ENCODE results near the gene LTB. TPM values are rescaled to one million over a fixed set of nuclear protein-coding genes. Genes with fewer than 3 reads are reported as not detected.

Gene LTB
- total and polyA plus RNA-seq, 3 experiments from 2014 or later = 196 to 1,182 (median 206) TPM

- Mint-ChIP-seq H3K27ac (peak overlapping the region in 4 of 8 donors; percentile 50 to 62 (median 58)), H3K4me3 (no peak overlapping the region), H3K27me3 (no peaks in the 10 kb centered on the region), H3K4me1 (peaks cover 22 to 43% (median 33%) of the 10 kb centered on the region in 3 donors), H3K9me3 (no peaks in the 10 kb centered on the region), H3K36me3 (peaks cover 14 to 78% (median 31%) of the 10 kb centered on the region in 3 donors)
- ChIA-PET CTCF (no interaction called here), POLR2A (no interaction called here)
- H3K4me1 ChIP-seq (ENCODE audit: insufficient read depth, low read length) = peaks cover 3% of the 10 kb centered on the region
- no peaks in the 10 kb centered on the region for H3K27me3 ChIP-seq (ENCODE audit: insufficient read depth, low read length, poor library complexity, severe bottlenecking)
- no peaks in the 10 kb centered on the region for H3K9me3 ChIP-seq (ENCODE audit: low read length)
- peaks cover 60% of the 10 kb centered on the region for H3K36me3 ChIP-seq (ENCODE audit: insufficient read depth, low read length)
- no peak overlapping the region for H3K4me3 ChIP-seq (ENCODE audit: low read length)
- no peak overlapping the region for H3K27ac ChIP-seq (ENCODE audit: low read depth, low read length)
- DNase-seq = no peak
These were observed 50.2 kb downstream of the LTB start for GRCh38 chr6:31531771-31532643.

- ChIA-PET CTCF (no interaction called here), POLR2A (no interaction called here)
- no peaks in the 10 kb centered on the region for H3K9me3 ChIP-seq (ENCODE audit: low read length)
- H3K9me3 Mint-ChIP-seq = no peaks in the 10 kb centered on the region
- no peaks in the 10 kb centered on the region for H3K27me3 ChIP-seq (ENCODE audit: insufficient read depth, low read length, poor library complexity, severe bottlenecking)
- peaks cover 3% of the 10 kb centered on the region for H3K4me1 ChIP-seq (ENCODE audit: insufficient read depth, low read length)
- H3K4me1 Mint-ChIP-seq = peaks cover 17 to 37% (median 28%) of the 10 kb centered on the region in 3 donors
- H3K27me3 Mint-ChIP-seq = no peaks in the 10 kb centered on the region
- H3K4me3 Mint-ChIP-seq = no peak overlapping the region
- H3K27ac Mint-ChIP-seq = no peak overlapping the region
- peaks cover 12 to 70% (median 25%) of the 10 kb centered on the region in 3 donors for H3K36me3 Mint-ChIP-seq
- H3K36me3 ChIP-seq (ENCODE audit: insufficient read depth, low read length) = peaks cover 53% of the 10 kb centered on the region
- no peak for DNase-seq
- H3K4me3 ChIP-seq (ENCODE audit: low read length) = no peak overlapping the region
- H3K27ac ChIP-seq (ENCODE audit: low read depth, low read length) = no peak overlapping the region
These were observed 51.1 kb downstream of the LTB start for GRCh38 chr6:31531162-31531561.

DNA sequence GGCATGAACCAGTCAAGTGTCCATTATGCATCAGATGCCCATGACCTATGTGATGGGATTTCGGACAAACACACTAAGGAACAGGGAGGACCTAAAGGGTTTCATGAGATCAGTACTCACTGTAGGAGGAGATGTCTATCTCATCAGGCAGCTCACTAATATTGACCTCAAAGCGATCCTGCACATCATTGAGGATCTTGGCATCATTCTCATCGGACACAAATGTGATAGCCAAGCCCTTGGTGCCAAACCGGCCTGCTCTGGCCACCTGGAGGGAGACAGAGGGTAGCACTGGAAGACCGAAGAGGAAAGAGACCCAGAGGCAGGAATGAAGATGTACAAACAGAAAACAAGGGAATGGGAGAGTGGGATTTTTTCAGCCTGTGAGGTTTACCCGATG is 51.6 kb downstream of the LTB start:
- H3K4me1 ChIP-seq (ENCODE audit: insufficient read depth, low read length) = no peaks in the 10 kb centered on the region
- Mint-ChIP-seq H3K4me1 (peaks cover 15 to 32% (median 23%) of the 10 kb centered on the region in 3 donors), H3K27ac (peak overlapping the region in 3 of 8 donors; percentile 12 to 68 (median 61)), H3K36me3 (peaks cover 7 to 65% (median 20%) of the 10 kb centered on the region in 3 donors), H3K27me3 (no peaks in the 10 kb centered on the region), H3K4me3 (no peak overlapping the region), H3K9me3 (no peaks in the 10 kb centered on the region)
- no peaks in the 10 kb centered on the region for H3K27me3 ChIP-seq (ENCODE audit: insufficient read depth, low read length, poor library complexity, severe bottlenecking)
- no peak overlapping the region for H3K27ac ChIP-seq (ENCODE audit: low read depth, low read length)
- ChIA-PET POLR2A (no interaction called here), CTCF (no interaction called here)
- no peak overlapping the region for H3K4me3 ChIP-seq (ENCODE audit: low read length)
- no peaks in the 10 kb centered on the region for H3K9me3 ChIP-seq (ENCODE audit: low read length)
- DNase-seq = no peak
- H3K36me3 ChIP-seq (ENCODE audit: insufficient read depth, low read length) = peaks cover 48% of the 10 kb centered on the region

Other genes starting within 250 kb of the LTB start
Only the 30 nearest of the 35 such genes appear.
- 10 to 100 TPM; 12.4 to 12.8 TPM for gene MICA, start 178.8 kb downstream of the LTB start, total RNA-seq
- 8.2 TPM for gene MICA, start 178.8 kb downstream of the LTB start, polyA plus RNA-seq
- gene MICB, start 84.3 kb downstream of the LTB start, total RNA-seq = 10 to 100 TPM; 21.9 to 22.3 TPM
- 12.0 TPM for gene MICB, start 84.3 kb downstream of the LTB start, polyA plus RNA-seq
- not detected for gene MCCD1, start 53.5 kb downstream of the LTB start, total RNA-seq
- not detected for gene MCCD1, start 53.5 kb downstream of the LTB start, polyA plus RNA-seq
- gene DDX39B, start 40.4 kb downstream of the LTB start, total RNA-seq = 100 to 1,000 TPM; 643 to 658 TPM
- 85.7 TPM for gene DDX39B, start 40.4 kb downstream of the LTB start, polyA plus RNA-seq
- 1 to 10 TPM in 1 of 2 experiments, under 1 TPM in 1; 0.94 to 2.0 TPM for gene ATP6V1G2, start 35.8 kb downstream of the LTB start, total RNA-seq
- 1.4 TPM for gene ATP6V1G2, start 35.8 kb downstream of the LTB start, polyA plus RNA-seq
- gene NFKBIL1, start 34.8 kb downstream of the LTB start, total RNA-seq = 10 to 100 TPM; 13.5 to 13.8 TPM
- gene NFKBIL1, start 34.8 kb downstream of the LTB start, polyA plus RNA-seq = 6.9 TPM
- 100 to 1,000 TPM; 839 to 854 TPM for gene LTA, start 10.1 kb downstream of the LTB start, total RNA-seq
- 23.3 TPM for gene LTA, start 10.1 kb downstream of the LTB start, polyA plus RNA-seq
- gene TNF, start 6.9 kb downstream of the LTB start, total RNA-seq = 100 to 1,000 TPM; 207 to 215 TPM
- gene TNF, start 6.9 kb downstream of the LTB start, polyA plus RNA-seq = 7.9 TPM
- 10 to 100 TPM; 22.0 to 22.4 TPM for gene LST1, start 3.9 kb upstream of the LTB start, total RNA-seq
- 49.6 TPM for gene LST1, start 3.9 kb upstream of the LTB start, polyA plus RNA-seq
- 10 to 100 TPM; 22.4 to 26.3 TPM for gene NCR3, start 10.6 kb upstream of the LTB start, total RNA-seq
- gene NCR3, start 10.6 kb upstream of the LTB start, polyA plus RNA-seq = 328 TPM
- 10 to 100 TPM; 35.6 TPM for gene AIF1, start 32.8 kb upstream of the LTB start, total RNA-seq
- 33.2 TPM for gene AIF1, start 32.8 kb upstream of the LTB start, polyA plus RNA-seq
- 100 to 1,000 TPM; 251 to 263 TPM for gene PRRC2A, start 38.3 kb upstream of the LTB start, total RNA-seq
- 9.3 TPM for gene PRRC2A, start 38.3 kb upstream of the LTB start, polyA plus RNA-seq
- gene BAG6, start 70.2 kb upstream of the LTB start, total RNA-seq = 100 to 1,000 TPM; 258 to 261 TPM
- gene BAG6, start 70.2 kb upstream of the LTB start, polyA plus RNA-seq = 23.1 TPM
- 1 to 10 TPM; 2.4 to 3.3 TPM for gene APOM, start 73.5 kb upstream of the LTB start, total RNA-seq
- 4.3 TPM for gene APOM, start 73.5 kb upstream of the LTB start, polyA plus RNA-seq
- 10 to 100 TPM; 19.5 to 20.0 TPM for gene C6orf47, start 78.4 kb upstream of the LTB start, total RNA-seq
- gene C6orf47, start 78.4 kb upstream of the LTB start, polyA plus RNA-seq = 37.0 TPM
- 10 to 100 TPM; 46.2 to 46.4 TPM for gene GPANK1, start 82.6 kb upstream of the LTB start, total RNA-seq
- 19.6 TPM for gene GPANK1, start 82.6 kb upstream of the LTB start, polyA plus RNA-seq
- gene CSNK2B, start 83.7 kb upstream of the LTB start, total RNA-seq = 100 to 1,000 TPM; 323 to 334 TPM
- 265 TPM for gene CSNK2B, start 83.7 kb upstream of the LTB start, polyA plus RNA-seq
- 10 to 100 TPM; 19.1 to 21.2 TPM for gene LY6G5B, start 87.6 kb upstream of the LTB start, total RNA-seq
- 0.64 TPM for gene LY6G5B, start 87.6 kb upstream of the LTB start, polyA plus RNA-seq
- gene LY6G5C, start 98.6 kb upstream of the LTB start, total RNA-seq = 1 to 10 TPM; 3.5 to 4.5 TPM
- gene LY6G5C, start 98.6 kb upstream of the LTB start, polyA plus RNA-seq = 10.3 TPM
- gene ABHD16A, start 120.9 kb upstream of the LTB start, total RNA-seq = 10 to 100 TPM; 37.0 to 41.0 TPM
- gene ABHD16A, start 120.9 kb upstream of the LTB start, polyA plus RNA-seq = 45.5 TPM
- gene LY6G6F, start 124.4 kb upstream of the LTB start, total RNA-seq = not detected
- not detected for gene LY6G6F, start 124.4 kb upstream of the LTB start, polyA plus RNA-seq
- not detected for gene LY6G6D, start 132.9 kb upstream of the LTB start, total RNA-seq
- not detected for gene LY6G6D, start 132.9 kb upstream of the LTB start, polyA plus RNA-seq
- gene LY6G6C, start 139.3 kb upstream of the LTB start, total RNA-seq = not detected
- gene LY6G6C, start 139.3 kb upstream of the LTB start, polyA plus RNA-seq = not detected
- not detected for gene MPIG6B, start 140.9 kb upstream of the LTB start, total RNA-seq
- gene MPIG6B, start 140.9 kb upstream of the LTB start, polyA plus RNA-seq = 0.08 TPM
- gene DDAH2, start 146.9 kb upstream of the LTB start, total RNA-seq = 1 to 10 TPM; 4.1 to 4.9 TPM
- gene DDAH2, start 146.9 kb upstream of the LTB start, polyA plus RNA-seq = 26.3 TPM
- 100 to 1,000 TPM; 377 TPM for gene CLIC1, start 154.1 kb upstream of the LTB start, total RNA-seq
- 657 TPM for gene CLIC1, start 154.1 kb upstream of the LTB start, polyA plus RNA-seq
- gene MSH5, start 157.6 kb upstream of the LTB start, total RNA-seq = 10 to 100 TPM; 36.4 to 39.8 TPM
- 2.0 TPM for gene MSH5, start 157.6 kb upstream of the LTB start, polyA plus RNA-seq
- 1 to 10 TPM; 6.1 to 7.0 TPM for gene SAPCD1, start 180.2 kb upstream of the LTB start, total RNA-seq
- not detected for gene SAPCD1, start 180.2 kb upstream of the LTB start, polyA plus RNA-seq
- 1 to 10 TPM; 1.4 to 1.7 TPM for gene VWA7, start 194.9 kb upstream of the LTB start, total RNA-seq
- gene VWA7, start 194.9 kb upstream of the LTB start, polyA plus RNA-seq = 2.5 TPM
- gene VARS1, start 213.3 kb upstream of the LTB start, total RNA-seq = 100 to 1,000 TPM; 179 to 180 TPM
- gene VARS1, start 213.3 kb upstream of the LTB start, polyA plus RNA-seq = 47.5 TPM